ENCODE data around the gene PAPPA2. TPM values are rescaled to one million over a fixed set of nuclear protein-coding genes. Genes with fewer than 3 reads are reported as not detected.

PAPPA2 gene
- total RNA-seq, 6 experiments from 2014 or later: 0.53 to 14.8 (median 2.9) TPM

- Histone ChIP-seq H3K4me3 (no peak overlapping the region), H3K36me3 (no peaks in the 10 kb centered on the region), H3K4me1 (no peaks in the 10 kb centered on the region), H3K27ac (no peak overlapping the region), H3K27me3 (no peaks in the 10 kb centered on the region), H3K9me3 (no peaks in the 10 kb centered on the region)
- 78% methylated on average over 1 of the region's 1 CpG for WGBS (ENCODE audit: insufficient coverage, low coverage, low lambda C conversion rate, missing lambda C conversion rate)
- intact Hi-C loops (cut with DNase I): no loop called here
- TF ChIP-seq POLR2A (IDR thresholded peaks at IDR 0.05): no peak
- TF ChIP-seq, protein P1, sequence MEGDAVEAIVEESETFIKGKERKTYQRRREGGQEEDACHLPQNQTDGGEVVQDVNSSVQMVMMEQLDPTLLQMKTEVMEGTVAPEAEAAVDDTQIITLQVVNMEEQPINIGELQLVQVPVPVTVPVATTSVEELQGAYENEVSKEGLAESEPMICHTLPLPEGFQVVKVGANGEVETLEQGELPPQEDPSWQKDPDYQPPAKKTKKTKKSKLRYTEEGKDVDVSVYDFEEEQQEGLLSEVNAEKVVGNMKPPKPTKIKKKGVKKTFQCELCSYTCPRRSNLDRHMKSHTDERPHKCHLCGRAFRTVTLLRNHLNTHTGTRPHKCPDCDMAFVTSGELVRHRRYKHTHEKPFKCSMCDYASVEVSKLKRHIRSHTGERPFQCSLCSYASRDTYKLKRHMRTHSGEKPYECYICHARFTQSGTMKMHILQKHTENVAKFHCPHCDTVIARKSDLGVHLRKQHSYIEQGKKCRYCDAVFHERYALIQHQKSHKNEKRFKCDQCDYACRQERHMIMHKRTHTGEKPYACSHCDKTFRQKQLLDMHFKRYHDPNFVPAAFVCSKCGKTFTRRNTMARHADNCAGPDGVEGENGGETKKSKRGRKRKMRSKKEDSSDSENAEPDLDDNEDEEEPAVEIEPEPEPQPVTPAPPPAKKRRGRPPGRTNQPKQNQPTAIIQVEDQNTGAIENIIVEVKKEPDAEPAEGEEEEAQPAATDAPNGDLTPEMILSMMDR (IDR thresholded peaks at IDR 0.05): no peak
- DNase-seq (no peak), ATAC-seq (no peak)
Observed at GRCh38 chr1:176779992-176780328, 317.0 kb downstream of the PAPPA2 start.

GRCh38 chr1:176783309-176783708, 320.3 kb downstream of the PAPPA2 start:
- H3K27me3 ChIP-seq: no peaks in the 10 kb centered on the region
- H3K4me3 ChIP-seq: no peak overlapping the region
- H3K4me1 ChIP-seq: no peaks in the 10 kb centered on the region
- no peaks in the 10 kb centered on the region for H3K36me3 ChIP-seq
- 57% methylated on average over 5 of the region's 5 CpGs for WGBS (ENCODE audit: insufficient coverage, low coverage, low lambda C conversion rate, missing lambda C conversion rate)
- H3K27ac ChIP-seq: no peak overlapping the region
- ATAC-seq: no peak
- no peak for DNase-seq
- intact Hi-C loops (cut with DNase I): no loop called here
- no peaks in the 10 kb centered on the region for H3K9me3 ChIP-seq
- no peak for TF ChIP-seq POLR2A (IDR thresholded peaks at IDR 0.05)
- TF ChIP-seq, protein P1 (IDR thresholded peaks at IDR 0.05): no peak

- ATAC-seq (no peak), DNase-seq (no peak)
- intact Hi-C loops (cut with DNase I): no loop called here
- H3K27me3 ChIP-seq: no peaks in the 10 kb centered on the region
- no peaks in the 10 kb centered on the region for H3K9me3 ChIP-seq
- no peak overlapping the region for H3K4me3 ChIP-seq
- TF ChIP-seq, protein P1 (IDR thresholded peaks at IDR 0.05): no peak
- TF ChIP-seq POLR2A (IDR thresholded peaks at IDR 0.05): no peak
- H3K36me3 ChIP-seq: no peaks in the 10 kb centered on the region
- 69% methylated on average over 5 of the region's 6 CpGs for WGBS (ENCODE audit: insufficient coverage, low coverage, low lambda C conversion rate, missing lambda C conversion rate)
- no peaks in the 10 kb centered on the region for H3K4me1 ChIP-seq
- no peak overlapping the region for H3K27ac ChIP-seq
Observed at GRCh38 chr1:176785056-176785455, 322.1 kb downstream of the PAPPA2 start.

- Histone ChIP-seq H3K9me3 (no peaks in the 10 kb centered on the region), H3K27me3 (no peaks in the 10 kb centered on the region), H3K27ac (no peak overlapping the region), H3K4me3 (no peak overlapping the region), H3K4me1 (no peaks in the 10 kb centered on the region), H3K36me3 (no peaks in the 10 kb centered on the region)
- ATAC-seq (no peak), DNase-seq (no peak)
- WGBS (ENCODE audit: insufficient coverage, low coverage, low lambda C conversion rate, missing lambda C conversion rate): 44% methylated on average over 5 of the region's 5 CpGs
- intact Hi-C loops (cut with DNase I): no loop called here
- TF ChIP-seq POLR2A (IDR thresholded peaks at IDR 0.05): no peak
- TF ChIP-seq, protein P1 (IDR thresholded peaks at IDR 0.05): no peak
Observed at GRCh38 chr1:176785791-176786190, 322.8 kb downstream of the PAPPA2 start.

GRCh38 chr1:176786274-176786673, 323.3 kb downstream of the PAPPA2 start:
- no peak for ATAC-seq
- TF ChIP-seq, protein P1 (IDR thresholded peaks at IDR 0.05): no peak
- no peak for TF ChIP-seq POLR2A (IDR thresholded peaks at IDR 0.05)
- Histone ChIP-seq H3K4me3 (no peak overlapping the region), H3K27me3 (no peaks in the 10 kb centered on the region), H3K36me3 (no peaks in the 10 kb centered on the region), H3K27ac (no peak overlapping the region), H3K9me3 (no peaks in the 10 kb centered on the region), H3K4me1 (no peaks in the 10 kb centered on the region)
- DNase-seq: no peak
- intact Hi-C loops (cut with DNase I): no loop called here
- 48% methylated on average over 3 of the region's 4 CpGs for WGBS (ENCODE audit: insufficient coverage, low coverage, low lambda C conversion rate, missing lambda C conversion rate)

Measured in right lobe of liver (tissue), 6 donors.